Measurements from ENCODE around the gene SDF4. TPM values are rescaled to one million over a fixed set of nuclear protein-coding genes. Genes with fewer than 3 reads are reported as not detected.

Gene SDF4
- total RNA-seq, 4 donors from 2014 or later, result 57.5 to 87.6 (median 73.1) TPM

DNA sequence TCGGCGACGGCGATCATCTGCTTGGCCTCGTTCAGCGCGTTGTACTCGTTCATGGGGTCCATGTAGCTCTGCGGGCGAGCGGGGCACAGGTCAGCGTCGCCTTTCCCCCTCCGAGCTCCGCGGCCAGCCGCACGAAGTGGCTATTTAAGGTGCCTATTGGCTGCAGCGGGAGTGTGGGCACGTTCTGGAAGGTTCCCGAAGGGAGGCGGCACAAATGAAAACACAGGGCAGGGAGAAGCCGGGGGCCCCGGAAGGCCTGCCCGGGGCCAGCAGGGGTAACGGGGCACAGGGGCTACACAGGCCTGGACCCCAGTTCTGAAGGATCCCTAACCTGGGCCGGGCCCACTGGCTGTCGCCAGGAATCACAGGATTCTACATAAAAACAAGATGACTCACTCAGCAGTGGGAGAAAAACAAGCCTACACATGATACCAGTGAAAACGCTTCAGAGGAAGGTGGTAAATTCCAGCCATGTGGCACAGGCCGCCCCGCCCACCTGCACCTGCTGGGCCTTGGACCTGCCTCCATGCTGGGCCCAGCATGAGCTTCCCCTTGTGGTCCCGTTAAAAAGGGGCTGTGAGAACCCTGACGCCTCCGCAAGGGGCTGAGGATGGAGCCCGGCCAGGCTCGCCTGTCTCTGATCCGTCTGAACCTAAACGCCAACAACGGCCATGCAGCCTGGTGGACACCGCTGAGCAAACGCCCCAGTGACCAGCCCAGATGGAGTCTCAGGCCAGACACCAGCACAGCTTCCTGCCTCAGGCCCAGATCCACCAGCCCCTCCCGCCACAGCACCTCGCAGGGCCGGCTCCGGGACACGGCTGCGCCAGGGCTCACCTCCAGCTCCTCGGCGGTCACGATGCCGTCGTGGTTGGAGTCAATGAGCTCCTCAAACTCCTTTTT is 13.9 kb downstream of the SDF4 start:
- WGBS, result 79% methylated on average over 40 of the region's 52 CpGs
- H3K27ac ChIP-seq, result no peak overlapping the region

DNA sequence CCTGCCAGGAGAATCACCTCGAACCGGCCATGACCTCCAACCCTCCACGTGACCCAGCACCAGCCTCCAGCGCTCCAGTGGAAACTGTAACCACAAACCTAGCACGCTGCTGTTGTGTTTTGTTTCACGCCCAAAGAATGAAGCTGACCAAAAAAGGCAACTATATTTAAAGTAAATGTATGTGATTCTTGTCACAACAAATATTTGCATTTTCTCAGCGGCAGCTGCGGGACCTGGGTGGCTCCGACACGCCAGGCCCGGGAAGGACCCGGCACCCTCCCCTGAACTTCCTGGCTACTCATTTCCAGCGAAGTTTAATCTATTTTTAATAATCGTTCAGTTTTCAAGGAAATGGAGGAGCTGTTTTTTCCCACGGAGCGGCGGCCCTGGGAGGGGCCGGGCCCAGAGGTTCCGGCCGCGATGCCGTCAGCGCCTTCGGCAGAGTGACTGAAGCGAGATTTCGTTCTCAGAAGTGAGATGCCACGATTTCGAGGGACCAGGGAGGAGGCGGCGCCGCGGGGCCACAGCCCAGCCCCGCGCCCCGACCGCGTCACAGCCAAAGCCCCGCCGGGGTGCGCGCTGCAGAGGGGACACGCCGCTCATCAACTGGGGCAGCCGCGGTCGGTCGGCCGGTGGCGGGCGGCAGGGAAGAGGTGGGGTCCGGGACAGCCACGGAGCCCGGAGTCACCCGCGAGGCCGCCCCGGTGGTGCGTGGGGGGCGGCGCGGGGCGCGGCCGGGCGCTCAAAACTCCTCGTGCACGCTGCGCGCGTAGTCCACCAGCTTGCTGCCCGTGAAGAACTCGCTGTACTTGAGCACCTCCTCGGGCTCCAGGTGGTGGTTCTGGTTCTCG is 14.8 kb downstream of the SDF4 start:
- peaks cover 59% of the 10 kb centered on the region for H3K36me3 ChIP-seq
- no peaks in the 10 kb centered on the region for H3K9me3 ChIP-seq
- H3K4me1 ChIP-seq, result peaks cover 36% of the 10 kb centered on the region
- TF ChIP-seq POLR2A (IDR thresholded peaks at IDR 0.05), result no peak
- no peak for TF ChIP-seq POLR2AphosphoS5 (IDR thresholded peaks at IDR 0.05)
- TF ChIP-seq, protein P1, sequence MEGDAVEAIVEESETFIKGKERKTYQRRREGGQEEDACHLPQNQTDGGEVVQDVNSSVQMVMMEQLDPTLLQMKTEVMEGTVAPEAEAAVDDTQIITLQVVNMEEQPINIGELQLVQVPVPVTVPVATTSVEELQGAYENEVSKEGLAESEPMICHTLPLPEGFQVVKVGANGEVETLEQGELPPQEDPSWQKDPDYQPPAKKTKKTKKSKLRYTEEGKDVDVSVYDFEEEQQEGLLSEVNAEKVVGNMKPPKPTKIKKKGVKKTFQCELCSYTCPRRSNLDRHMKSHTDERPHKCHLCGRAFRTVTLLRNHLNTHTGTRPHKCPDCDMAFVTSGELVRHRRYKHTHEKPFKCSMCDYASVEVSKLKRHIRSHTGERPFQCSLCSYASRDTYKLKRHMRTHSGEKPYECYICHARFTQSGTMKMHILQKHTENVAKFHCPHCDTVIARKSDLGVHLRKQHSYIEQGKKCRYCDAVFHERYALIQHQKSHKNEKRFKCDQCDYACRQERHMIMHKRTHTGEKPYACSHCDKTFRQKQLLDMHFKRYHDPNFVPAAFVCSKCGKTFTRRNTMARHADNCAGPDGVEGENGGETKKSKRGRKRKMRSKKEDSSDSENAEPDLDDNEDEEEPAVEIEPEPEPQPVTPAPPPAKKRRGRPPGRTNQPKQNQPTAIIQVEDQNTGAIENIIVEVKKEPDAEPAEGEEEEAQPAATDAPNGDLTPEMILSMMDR (IDR thresholded peaks at IDR 0.05), result no peak
- no peak for TF ChIP-seq EP300 (IDR thresholded peaks at IDR 0.05)
- no peak for DNase-seq (ENCODE audit: low spot score in 2 of 2)
- 95% methylated on average over 58 of the region's 74 CpGs for WGBS
- no peak overlapping the region for H3K4me3 ChIP-seq
- no peak overlapping the region for H3K27ac ChIP-seq
- no peaks in the 10 kb centered on the region for H3K27me3 ChIP-seq

More for the DNA sequence above, 13.9 kb downstream of the SDF4 start:
- H3K27me3 ChIP-seq, result no peaks in the 10 kb centered on the region
- peaks cover 68% of the 10 kb centered on the region for H3K36me3 ChIP-seq
- H3K9me3 ChIP-seq, result no peaks in the 10 kb centered on the region
- H3K4me3 ChIP-seq, result no peak overlapping the region
- no peak for DNase-seq (ENCODE audit: low spot score in 2 of 2)
- TF ChIP-seq EP300 (IDR thresholded peaks at IDR 0.05) (no peak), POLR2A (IDR thresholded peaks at IDR 0.05) (no peak), POLR2AphosphoS5 (IDR thresholded peaks at IDR 0.05) (no peak)
- TF ChIP-seq, protein P1 (IDR thresholded peaks at IDR 0.05), result no peak
- H3K4me1 ChIP-seq, result peaks cover 28% of the 10 kb centered on the region

DNA sequence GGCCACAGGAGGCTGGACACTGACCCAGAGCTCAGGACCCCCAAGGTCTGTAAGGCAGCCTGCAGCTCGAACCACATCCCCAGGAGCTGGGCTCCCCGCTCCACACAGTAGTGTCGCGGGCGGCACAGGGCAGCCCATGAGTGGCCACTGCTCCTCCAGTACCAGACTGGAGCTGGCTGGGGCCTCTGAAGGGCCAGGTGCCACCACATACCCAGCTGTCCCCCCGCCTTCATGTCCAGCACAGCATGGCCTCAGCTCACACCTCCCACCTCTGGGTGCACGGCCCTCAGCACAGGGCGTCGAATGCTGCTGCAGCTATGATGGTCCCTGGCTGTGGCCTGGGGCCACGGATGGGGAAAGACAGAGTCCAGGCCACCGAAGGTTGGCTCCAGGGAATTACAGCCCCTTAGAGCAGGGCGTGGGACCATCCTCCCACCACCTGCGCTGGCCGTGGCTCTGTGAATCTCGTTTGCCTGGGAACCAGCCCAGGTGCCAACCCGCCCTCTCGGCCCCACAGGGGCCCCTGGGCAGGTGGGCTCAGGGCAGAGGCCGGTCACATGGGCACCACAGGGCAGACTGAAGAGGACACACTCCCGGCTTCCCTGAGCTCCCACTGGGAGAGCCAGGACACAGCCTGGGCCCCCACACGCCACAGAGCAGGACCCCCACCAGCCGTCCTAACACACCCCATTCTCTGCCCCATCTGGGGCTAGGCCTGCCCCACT is 15.8 kb downstream of the SDF4 start:
- no peak for DNase-seq (ENCODE audit: low spot score in 2 of 2)
- Histone ChIP-seq H3K27ac (no peak overlapping the region), H3K36me3 (peaks cover 49% of the 10 kb centered on the region), H3K9me3 (no peaks in the 10 kb centered on the region), H3K27me3 (no peaks in the 10 kb centered on the region), H3K4me3 (no peak overlapping the region), H3K4me1 (peaks cover 36% of the 10 kb centered on the region)
- no peak for TF ChIP-seq POLR2AphosphoS5 (IDR thresholded peaks at IDR 0.05)
- TF ChIP-seq, protein P1 (IDR thresholded peaks at IDR 0.05), result no peak
- TF ChIP-seq POLR2A (IDR thresholded peaks at IDR 0.05), result no peak
- no peak for TF ChIP-seq EP300 (IDR thresholded peaks at IDR 0.05)
- 79% methylated on average over 11 of the region's 21 CpGs for WGBS

DNA sequence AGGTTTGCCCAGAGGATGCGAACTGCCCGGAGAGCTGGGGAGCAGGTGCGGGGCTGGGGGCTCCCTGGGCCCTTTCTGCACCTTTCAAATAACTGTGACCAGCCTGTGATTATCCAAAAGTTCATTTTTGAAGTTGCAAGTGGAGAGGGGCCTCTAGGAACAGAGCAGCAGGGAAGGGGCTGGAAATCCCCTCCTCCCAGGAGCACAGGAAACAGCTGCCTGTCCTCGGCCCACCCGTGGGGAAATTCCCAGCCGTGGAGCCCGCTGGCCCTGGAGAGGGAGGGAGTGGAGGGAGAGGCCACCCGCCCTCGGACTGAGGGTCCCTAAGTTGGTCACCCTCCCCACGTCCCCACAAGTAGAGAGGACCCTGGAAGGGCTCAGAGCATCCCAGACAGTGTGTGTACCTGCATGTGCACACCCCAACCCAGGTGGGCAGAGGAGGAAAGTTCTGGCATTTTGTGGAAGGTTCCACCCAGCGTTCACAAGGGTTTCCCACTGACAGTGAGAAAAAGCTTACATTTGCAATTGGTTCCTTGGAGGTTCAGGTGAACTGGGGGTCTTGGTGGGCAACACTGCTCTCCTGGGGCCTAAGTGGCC is 16.6 kb downstream of the SDF4 start:
- Histone ChIP-seq H3K36me3 (peaks cover 41% of the 10 kb centered on the region), H3K4me1 (peaks cover 36% of the 10 kb centered on the region), H3K4me3 (no peak overlapping the region), H3K27me3 (no peaks in the 10 kb centered on the region), H3K27ac (no peak overlapping the region), H3K9me3 (no peaks in the 10 kb centered on the region)
- no peak for DNase-seq (ENCODE audit: low spot score in 2 of 2)
- TF ChIP-seq, protein P1 (IDR thresholded peaks at IDR 0.05), result no peak
- TF ChIP-seq EP300 (IDR thresholded peaks at IDR 0.05), result no peak
- TF ChIP-seq POLR2A (IDR thresholded peaks at IDR 0.05), result no peak
- TF ChIP-seq POLR2AphosphoS5 (IDR thresholded peaks at IDR 0.05), result no peak
- 67% methylated on average over 4 of the region's 11 CpGs for WGBS

Data from suprapubic skin (tissue), 4 donors.